Ishikawa (cell line): Measurements from ENCODE around the gene AGAP1.

Source experiments
- CEBPB ChIP-seq: IDR thresholded peaks from 2 replicates; pipeline ENCODE4 v1.6.1; 2012
- CREB1 ChIP-seq: IDR thresholded peaks from 2 replicates; pipeline ENCODE4 v1.6.1; 2012; ENCODE audit warnings: low read depth
- EGR1 ChIP-seq: IDR thresholded peaks from 2 replicates; pipeline ENCODE4 v1.6.1; 2012
- EP300 ChIP-seq: IDR thresholded peaks from 2 replicates; pipeline ENCODE4 v1.6.1; 2012; ENCODE audit warnings: borderline replicate concordance
- MAX ChIP-seq: IDR thresholded peaks from 2 replicates; pipeline ENCODE4 v1.6.1; 2012
- RAD21 ChIP-seq: IDR thresholded peaks from 2 replicates; pipeline ENCODE4 v1.6.1; 2012; ENCODE audit warnings: low read depth
- REST ChIP-seq: IDR thresholded peaks from 2 replicates; pipeline ENCODE4 v1.6.1; 2012; ENCODE audit warnings: low read depth, mild to moderate bottlenecking
- TAF1 ChIP-seq: IDR thresholded peaks from 2 replicates; pipeline ENCODE4 v1.6.1; 2012; ENCODE audit warnings: low read depth, mild to moderate bottlenecking
- TEAD4 ChIP-seq: IDR thresholded peaks from 2 replicates; pipeline ENCODE4 v1.6.1; 2012
- USF1 ChIP-seq: IDR thresholded peaks from 2 replicates; pipeline ENCODE4 v1.6.1; 2012
- YY1 ChIP-seq: IDR thresholded peaks from 2 replicates; pipeline ENCODE4 v1.6.1; 2012; ENCODE audit warnings: low read depth
- ZBTB7A ChIP-seq: IDR thresholded peaks from 2 replicates; pipeline ENCODE4 v1.6.1; 2012; ENCODE audit warnings: low read depth

GRCh38 chr2:235968155-235968554 is 474.3 kb downstream of the AGAP1 start:
- TF ChIP-seq CEBPB (no peak), TAF1 (no peak), EP300 (no peak), MAX (no peak), YY1 (no peak), TEAD4 (no peak), RAD21 (no peak), REST (no peak), EGR1 (no peak), USF1 (no peak), ZBTB7A (no peak), CREB1 (no peak)
